HT1080 (cell line): Measurements from ENCODE around the gene GH1. TPM values are rescaled to one million over a fixed set of nuclear protein-coding genes. Genes with fewer than 3 reads are reported as not detected.
"Not testable (repeated sequence)": the region's sequence is repeated elsewhere in the genome, so short reads cannot be mapped to it uniquely, and the experiment has no call there.

ENCODE experiments used
- DNase-seq: peaks from one replicate; pipeline ENCODE4 v3.0.0-alpha.2; 2015; ENCODE audit warnings: low read depth
- small RNA-seq: library from RNA; depleted of rRNA; stranded (forward); fragments of <200 nt; gene quantifications from one replicate; pipeline ENCODE3, GENCODE V24; 2014
- total RNA-seq: library from RNA; depleted of rRNA; stranded (reverse); fragments of >200 nt; shearing (Covaris generic); gene quantifications from 2 replicates; pipeline ENCODE4 v1.2.3, GENCODE V29; 2014; rRNA removed

GH1 gene
- total RNA-seq, 1 experiment from 2014 or later = not detected

- not testable (repeated sequence) for DNase-seq
Measured at GRCh38 chr17:63869491-63870291, 48.9 kb downstream of the GH1 start.

Small RNA genes within 50 kb of the gene (small RNA-seq; reads per million reads assigned to genes)
- not detected for gene AC040958.1
- not detected for gene AC127029.1
- not detected for gene GH1

Other genes with a start within 250 kb of the GH1 start
- 15.9 and 20.7 TPM in 2 replicates for gene LIMD2, start 218.7 kb downstream of the GH1 start, total RNA-seq
- gene STRADA, start 177.0 kb downstream of the GH1 start, total RNA-seq = 13.2 and 13.8 TPM in 2 replicates
- gene CCDC47, start 145.2 kb downstream of the GH1 start, total RNA-seq = 52.1 and 78.0 TPM in 2 replicates
- gene DDX42, start 144.7 kb downstream of the GH1 start, total RNA-seq = 36.9 and 44.9 TPM in 2 replicates
- gene PSMC5, start 91.4 kb downstream of the GH1 start, total RNA-seq = 79.2 and 110 TPM in 2 replicates
- gene FTSJ3, start 91.2 kb downstream of the GH1 start, total RNA-seq = 142 and 158 TPM in 2 replicates
- gene SMARCD2, start 76.2 kb downstream of the GH1 start, total RNA-seq = 99.5 and 106 TPM in 2 replicates
- gene CSH2, start 45.2 kb downstream of the GH1 start, total RNA-seq = not detected in 2 replicates
- not detected in 2 replicates for gene GH2, start 36.9 kb downstream of the GH1 start, total RNA-seq
- gene CSH1, start 22.3 kb downstream of the GH1 start, total RNA-seq = not detected in 2 replicates
- gene CSHL1, start 7.6 kb downstream of the GH1 start, total RNA-seq = not detected in 2 replicates
- 0.10 and 0.33 TPM in 2 replicates for gene CD79B, start 13.5 kb upstream of the GH1 start, total RNA-seq
- not detected in 2 replicates for gene SCN4A, start 54.1 kb upstream of the GH1 start, total RNA-seq
- 0.08 and 0.47 TPM in 2 replicates for gene PRR29, start 79.5 kb upstream of the GH1 start, total RNA-seq
- gene ICAM2, start 101.8 kb upstream of the GH1 start, total RNA-seq = 8.2 and 9.5 TPM in 2 replicates
- 2.5 and 4.6 TPM in 2 replicates for gene ERN1, start 211.3 kb upstream of the GH1 start, total RNA-seq